NCI-H1930 (cell line): Measurements from ENCODE around the gene KCNQ1.

Experiments
- DNase-seq, 2 experiments: peaks; one replicate each; lab custom pipeline; 2025; lab: John Stamatoyannopoulos, UW

KCNQ1 gene

DNA sequence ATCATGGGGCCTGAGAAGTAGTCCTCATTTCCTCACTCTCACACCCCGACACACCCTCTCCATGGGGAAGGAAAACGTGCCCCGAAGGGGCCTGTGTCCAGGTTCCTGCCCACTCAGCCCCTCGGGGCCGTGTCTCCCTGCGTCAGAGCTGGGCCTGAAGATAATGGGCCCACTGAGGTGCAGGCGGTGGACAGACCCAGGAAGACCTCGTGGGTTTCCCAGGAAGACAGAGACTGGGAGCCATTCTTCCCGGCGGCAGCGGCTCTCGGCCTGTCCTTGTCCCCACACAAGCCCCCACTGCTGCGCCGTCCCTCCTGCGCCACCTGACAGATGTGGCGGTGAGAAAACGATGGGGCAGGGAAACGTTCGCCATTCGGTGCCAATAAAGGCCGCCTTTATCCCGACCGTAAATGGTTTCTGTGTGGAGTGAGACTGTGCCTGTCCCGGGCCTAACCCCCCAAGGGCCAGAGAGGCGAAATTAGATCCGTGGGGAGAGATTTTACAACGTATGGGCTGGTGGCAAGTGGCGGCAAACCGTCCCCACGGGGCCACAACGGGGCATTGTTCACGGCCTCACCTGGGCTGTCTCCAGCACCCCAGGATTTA lies 351.8 kb downstream of the KCNQ1 start:
- no peak for DNase-seq

DNA sequence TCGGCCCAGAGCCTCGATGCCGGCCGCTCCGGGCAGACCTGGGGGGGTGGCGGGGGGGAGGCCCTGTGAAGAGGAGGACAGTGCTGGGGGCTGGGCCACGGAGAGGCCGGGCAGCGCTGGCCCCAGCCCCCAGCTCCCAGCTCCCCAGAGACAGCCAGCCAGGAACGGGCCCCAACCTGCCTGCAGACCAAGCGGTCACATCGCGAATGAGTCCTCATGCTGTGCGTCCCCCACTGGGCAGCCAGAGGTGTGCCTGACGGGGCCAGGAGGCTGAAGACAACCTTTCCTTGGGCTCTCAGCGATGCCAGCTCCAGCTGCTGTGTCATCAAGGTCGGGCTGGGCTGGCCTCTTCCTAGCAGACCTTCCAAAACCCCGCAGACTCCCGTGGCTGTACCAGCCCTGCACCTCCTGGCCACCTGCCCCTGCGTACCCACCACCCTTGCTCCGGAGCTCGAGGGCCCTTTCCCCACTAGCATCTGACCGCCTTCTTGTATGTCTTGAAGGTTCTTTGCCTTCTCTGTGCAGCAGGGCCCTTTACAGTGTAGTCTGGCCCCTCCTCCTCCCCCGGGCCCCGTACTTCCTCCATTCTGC lies 352.4 kb downstream of the KCNQ1 start:
- DNase-seq, result no peak

DNA sequence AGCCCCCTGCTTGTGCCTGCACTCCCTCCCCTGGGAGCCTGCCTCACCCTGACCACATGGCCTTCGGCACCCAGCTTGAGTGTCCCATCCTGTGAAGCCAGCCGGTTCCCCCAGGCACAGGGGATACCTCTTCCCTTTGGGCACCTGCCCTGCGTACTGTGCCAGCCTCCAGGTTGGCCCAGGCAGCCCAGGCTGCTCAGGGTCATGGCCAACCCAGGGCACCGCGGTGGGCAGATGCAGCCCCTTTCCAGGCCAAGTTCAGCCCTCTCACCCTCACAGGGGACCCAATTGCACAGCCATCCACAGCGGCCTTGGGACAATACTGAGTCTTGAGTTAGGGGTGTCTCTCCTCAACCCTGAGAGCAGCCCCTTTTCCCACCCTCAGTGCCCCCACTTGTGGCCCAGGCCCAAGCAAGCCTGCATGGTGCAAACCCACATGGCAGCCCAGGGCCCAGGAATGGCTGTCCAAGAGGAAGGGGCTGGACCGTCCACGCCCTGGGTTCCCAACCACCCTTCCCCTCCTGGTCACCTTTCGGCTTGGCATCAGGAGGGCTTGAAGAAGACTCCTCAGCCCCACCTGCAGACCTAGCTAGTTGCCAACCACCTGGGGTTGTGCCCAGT lies 353.0 kb downstream of the KCNQ1 start:
- DNase-seq, result no peak

DNA sequence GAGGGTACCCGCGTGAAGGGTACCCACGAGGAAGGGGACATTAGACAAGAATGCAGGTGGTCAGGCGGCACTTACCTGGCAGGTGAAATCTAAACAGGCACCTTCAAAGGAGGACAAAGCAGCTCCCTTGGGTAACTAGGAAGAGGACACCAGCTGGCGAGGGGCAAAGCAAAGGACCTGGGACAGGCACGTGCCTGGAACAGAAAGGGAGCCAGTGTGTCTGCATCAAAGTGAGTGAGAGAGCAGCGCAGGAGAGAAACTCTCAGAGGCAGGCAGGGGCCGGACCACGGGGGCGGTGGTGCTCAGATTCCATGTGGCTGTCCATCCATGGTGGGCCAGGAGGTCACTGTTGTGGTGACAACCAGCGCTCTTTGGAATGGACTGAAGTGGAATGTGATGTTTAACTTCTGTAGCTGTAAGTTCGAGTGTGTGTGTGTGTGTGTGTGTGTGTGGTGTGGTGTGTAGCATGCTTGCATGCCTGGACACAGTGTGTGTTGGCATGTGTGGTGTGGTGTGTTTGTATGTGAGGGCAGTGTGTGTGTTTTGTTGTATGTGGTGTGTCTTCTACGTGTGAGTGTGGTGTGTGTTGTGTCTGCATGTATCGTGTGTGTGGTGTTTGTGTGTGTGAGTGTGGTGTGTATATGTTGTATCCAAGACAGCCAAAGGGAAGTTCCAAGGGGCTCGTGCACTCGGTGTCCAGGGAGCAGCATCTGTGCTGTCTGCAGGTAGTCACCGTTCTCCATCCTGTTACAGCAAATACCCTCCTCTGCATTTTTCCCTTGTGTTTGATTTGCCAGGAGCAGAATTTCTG lies 354.3 kb downstream of the KCNQ1 start:
- DNase-seq, result no peak

DNA sequence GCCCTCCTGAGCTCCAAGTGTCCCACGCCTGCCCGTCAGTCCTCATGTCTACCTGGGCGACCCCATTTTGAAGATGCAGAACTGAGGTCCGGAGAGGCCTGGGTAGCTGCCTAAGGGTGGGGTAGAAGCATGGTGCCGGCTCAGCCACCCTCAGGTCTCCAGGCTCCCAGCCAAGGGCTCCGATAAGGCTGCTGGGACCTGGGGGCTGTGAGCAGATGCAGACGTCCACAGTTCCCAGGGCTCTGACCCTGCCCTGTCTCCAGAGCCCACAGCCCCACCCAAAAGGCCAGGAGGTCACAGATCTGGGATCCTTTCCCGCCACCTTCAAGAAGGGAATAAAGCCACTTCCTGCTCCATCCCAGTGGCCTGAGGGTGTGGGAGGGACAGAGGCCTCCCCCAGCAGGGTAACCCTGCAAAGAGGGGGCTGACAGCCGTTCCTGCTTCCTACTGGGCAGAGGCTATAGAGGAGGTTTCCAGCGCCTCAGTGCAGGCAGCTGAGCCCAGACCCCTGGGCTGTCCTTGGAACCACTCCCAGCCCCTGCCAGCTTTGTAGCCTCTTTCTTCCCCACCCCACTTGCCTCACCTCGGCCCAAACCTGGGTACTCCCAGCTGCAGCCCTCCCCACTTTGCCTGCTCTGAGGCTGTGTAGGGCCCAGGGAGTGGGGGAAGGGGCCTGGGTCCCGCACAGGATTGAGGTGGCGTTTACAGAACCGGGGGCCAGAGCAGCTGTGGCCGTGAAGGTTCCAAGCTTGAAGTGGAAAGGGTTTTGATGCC lies 355.3 kb downstream of the KCNQ1 start:
- DNase-seq, result no peak

DNA sequence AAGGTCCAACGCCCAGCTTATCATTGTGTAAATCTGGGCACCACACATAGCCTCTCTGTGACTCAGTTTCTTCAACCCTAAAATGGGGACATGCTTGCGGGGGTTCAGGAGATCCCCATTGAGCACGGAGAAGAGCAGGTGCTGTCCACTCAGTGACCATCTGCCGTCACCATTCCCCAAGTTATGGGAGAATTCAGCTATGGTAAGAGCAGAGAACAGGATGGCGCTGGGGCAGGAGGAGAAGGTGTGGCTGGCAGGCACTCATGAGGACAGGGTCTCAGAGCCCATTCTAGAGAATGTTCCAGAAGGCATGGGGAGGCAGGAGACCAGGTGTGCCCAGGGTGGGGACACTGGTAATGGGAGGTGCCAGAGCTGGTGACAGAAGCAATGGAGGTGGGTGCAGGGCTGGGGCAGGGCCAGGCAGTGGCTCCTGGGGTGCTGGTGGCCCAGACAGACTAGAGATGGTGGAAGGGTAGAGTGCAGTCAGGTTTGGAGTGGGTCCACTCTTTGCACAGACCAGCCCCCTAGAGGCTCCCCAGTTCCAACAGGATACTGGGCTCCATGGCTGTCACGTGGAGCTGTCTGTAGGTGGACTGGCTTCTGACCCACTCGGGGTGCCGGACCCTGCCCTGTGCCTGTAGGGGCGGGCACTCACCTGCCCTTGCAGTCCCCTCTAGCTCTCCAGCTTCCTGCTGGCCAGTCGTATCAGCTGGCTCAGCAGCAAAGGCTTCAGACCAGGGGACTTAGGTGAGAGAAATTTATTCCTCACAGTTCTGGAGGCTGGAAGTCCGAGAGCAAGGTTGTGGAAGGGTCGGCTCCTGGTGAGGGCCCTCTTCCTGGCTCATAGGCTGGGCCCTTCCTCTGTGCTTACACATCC lies 356.1 kb downstream of the KCNQ1 start:
- DNase-seq, result no peak

DNA sequence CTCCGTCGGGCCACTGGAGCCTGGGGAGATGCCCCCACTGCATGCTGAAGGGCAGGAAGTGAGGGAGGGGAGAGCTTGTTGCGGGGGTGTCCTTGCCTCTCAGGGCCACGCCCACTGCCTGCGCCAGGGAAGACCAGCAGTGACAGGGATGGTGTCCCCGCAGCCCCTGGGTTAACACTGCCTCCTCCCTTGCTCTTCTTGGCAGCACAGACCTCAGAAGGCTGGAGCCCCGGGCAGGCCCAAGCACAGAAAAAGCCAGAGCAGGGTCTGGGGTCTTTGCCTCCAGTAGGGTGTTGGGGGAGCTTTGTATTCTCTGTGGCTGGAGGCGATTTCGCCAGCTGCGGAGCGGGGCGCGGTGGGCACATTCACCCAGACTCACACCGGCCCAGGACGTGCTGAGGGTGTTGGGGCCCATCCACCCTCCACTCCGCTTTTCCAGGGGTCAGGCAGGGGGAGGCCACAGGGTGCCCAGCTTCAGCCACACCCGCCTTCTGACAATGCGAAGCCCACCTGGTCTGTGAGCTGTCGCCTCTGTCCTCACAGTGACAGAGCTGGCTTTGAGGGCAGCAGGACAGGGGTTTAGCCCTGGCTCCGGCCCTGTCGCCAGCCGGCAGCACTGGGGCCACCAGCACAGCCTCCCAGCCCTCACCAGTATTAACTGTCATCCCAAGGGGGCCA lies 357.0 kb downstream of the KCNQ1 start:
- DNase-seq, result no peak

DNA sequence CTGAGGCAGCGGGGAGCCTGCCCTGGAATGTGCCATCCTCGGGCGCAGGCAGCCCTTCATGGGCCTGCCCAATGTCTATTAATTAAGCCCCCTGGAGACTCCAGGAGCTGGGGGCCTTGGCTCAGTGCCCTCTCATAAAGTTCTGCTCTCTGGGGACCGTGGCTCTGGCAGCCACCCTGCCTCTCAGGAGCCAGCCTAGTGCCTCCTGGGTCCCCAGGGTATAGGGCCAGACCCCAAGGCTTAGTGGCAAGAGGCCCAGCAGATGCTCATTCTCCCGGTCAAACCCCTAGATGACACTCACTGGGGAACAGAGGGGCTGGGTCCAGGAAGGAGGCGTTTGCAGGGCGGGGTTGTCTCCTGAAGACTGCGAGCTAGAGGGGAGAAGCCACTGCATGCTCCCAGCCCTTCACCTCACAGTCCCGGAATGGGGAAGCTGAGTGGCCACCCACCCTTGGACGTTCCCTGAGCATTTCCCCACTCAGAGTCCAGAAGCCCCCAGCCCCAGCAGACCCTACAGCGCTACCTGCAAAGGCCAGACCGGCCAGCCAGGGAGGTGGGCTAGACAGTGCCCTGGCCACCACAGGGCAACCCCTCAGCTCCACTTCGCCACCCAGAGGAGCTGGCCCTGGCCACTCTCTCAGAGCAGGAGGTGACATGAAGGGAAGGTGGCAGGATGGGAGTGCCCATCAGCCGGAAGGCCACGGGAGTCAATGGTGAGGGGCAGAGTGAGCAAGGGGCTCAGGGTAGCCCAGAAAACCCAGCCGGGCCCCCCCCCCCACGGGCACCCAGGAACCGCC lies 357.8 kb downstream of the KCNQ1 start:
- no peak for DNase-seq

DNA sequence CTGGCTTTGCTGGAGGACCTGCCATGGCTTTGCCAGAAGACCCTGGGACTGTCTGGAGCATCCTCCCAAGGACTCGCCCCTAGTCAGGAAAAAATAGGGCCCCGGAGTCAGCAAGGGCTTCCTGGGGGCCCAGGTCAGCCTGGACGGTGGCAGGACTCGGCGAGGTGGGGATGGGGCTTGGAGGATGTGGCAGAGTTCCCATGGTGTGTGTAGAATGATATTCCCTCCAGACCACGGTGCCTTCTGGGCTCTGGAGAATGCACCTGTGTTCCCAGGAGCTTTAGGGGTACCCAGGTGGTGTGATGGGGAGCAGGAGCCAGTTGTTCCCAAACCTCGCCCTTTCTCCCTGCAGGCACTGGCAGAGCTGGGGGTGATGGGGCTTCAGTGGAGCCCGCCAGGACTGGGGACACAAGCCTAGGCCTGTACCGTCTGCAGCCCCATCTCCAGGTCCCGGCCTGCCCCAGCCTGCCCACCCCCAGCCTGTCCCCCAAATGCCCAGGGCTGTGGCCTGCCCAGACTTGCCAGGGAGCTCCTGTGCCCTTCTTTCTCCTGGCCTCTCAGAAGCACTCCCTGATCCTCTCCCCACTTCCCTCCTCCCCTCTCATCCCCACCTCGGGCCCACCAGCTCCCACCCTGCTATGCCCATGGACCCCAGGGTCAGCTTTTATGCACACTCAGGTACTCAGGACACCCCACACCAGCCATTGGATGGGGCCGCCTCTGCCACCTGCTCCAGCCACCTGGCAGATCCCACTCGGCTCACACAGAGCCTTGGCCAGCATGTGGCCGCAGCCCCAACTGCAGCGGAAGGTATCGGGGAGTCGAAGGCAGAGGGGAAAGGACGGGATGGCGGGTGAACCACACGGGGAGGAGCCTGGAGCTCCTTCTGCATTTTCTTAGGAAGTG lies 358.6 kb downstream of the KCNQ1 start:
- DNase-seq, result no peak

DNA sequence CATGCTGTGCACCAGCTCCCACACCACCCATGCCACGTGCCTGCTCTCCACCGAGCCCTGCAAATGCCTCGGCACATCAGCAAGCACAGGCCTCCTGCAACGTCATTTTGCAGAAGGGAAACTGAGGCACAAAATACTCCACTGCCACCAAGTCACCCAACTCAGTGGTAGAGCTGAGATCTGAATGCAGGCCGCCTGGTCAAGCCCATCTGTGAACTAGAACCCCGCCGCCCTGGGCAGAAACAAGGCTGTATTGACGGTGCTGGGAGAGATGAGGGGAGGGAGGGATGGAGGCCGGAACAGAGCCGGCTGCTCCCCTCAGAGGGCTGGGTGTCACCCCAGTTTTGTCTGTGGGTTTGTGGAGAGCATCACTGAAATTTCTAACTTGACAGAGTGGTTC lies 359.4 kb downstream of the KCNQ1 start:
- no peak for DNase-seq

DNA sequence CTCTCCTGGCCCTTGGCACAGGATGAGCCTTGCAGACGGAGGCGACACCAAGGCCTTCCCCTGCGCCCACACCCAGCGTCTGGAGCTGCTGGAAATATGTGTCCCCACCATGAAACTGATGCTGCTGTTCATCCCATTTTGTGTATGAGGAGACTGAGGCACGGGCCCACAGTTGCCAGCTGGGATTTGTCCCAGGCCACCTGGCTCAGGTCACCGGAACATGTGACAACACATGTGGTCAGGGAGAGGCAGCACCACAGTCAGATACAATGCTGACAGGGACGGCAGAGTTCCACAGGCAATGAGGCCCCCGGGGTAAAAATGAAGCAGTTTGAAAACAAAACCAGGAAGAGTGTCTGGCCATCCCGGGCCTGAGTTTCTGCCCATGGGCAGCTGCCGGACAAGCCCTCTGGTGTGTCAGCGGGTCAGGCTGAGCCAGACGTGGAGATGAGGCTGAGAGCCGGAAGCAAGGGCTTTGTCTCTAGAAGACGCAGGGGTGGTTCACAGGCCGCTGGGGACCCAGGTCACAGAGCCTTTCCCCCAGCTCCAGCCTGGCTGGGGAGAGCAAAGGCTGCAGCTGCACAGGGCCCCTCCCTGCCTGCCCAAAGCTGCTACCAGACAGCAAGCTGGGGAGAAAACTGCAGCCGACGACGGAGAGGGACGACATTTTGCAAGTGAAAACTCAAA lies 360.0 kb downstream of the KCNQ1 start:
- no peak for DNase-seq

DNA sequence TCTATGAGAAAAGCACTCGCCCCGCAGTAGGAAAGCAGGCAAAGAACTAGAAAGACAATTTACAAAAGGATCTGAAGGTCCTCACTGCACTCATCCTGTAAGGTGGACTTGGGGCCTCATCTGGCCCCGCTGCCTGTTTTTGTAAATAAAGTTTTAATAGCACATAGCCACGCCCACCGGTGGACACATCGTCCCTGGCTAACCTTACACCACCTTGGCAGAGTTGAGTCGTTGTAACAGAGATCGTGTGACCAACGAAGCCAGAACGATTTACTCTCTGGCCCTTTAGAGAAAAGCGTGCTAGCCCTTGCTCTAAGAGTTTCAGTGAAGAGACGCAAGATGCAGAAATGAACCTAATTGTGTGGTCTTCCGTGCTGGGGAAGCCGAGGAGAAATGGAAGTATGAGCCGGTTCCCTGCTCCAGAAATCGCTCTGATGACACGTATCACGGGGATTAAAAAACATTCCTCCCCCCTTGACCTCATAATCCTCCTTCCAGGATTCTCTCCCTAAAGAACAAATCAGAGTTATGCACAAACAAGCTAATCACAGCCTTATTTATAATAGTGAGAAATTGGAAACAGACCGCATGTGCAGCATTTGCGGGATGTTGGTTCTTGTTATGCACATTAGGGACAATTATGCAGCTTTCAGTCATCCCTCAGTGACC lies 360.7 kb downstream of the KCNQ1 start:
- no peak for DNase-seq

DNA sequence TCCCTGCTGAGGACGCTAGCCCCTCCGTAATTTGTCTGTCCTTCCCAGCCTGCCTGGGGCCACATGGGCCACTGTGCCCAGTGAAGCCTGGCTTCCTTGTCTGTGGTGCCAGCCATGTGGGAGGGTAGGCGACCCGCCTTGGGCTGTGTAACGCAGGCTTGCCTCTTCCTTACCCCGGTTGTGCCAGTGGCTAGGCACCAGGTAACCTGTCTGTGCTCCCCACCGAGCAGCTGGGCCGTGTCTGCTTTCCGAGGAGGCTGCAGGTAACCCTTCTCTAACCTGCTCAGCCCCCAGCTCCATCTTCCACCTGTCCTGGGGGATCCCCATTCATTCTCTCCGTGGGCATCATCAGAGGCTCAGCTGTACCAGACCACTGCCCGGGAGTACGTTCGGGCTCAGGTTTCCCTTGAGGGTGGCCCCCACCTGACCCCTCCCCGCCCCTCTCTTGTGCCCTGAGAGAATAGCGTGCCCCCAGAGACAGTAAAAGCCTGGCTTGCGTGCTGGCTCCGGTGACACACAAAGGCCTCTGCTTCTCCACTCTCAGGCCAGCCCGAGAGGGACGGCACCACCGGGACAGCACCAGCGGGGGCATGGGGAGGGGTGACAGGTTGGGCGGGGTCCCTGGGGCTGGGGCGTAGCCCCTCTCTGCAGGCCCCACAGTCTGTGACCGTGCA lies 361.7 kb downstream of the KCNQ1 start:
- no peak for DNase-seq

DNA sequence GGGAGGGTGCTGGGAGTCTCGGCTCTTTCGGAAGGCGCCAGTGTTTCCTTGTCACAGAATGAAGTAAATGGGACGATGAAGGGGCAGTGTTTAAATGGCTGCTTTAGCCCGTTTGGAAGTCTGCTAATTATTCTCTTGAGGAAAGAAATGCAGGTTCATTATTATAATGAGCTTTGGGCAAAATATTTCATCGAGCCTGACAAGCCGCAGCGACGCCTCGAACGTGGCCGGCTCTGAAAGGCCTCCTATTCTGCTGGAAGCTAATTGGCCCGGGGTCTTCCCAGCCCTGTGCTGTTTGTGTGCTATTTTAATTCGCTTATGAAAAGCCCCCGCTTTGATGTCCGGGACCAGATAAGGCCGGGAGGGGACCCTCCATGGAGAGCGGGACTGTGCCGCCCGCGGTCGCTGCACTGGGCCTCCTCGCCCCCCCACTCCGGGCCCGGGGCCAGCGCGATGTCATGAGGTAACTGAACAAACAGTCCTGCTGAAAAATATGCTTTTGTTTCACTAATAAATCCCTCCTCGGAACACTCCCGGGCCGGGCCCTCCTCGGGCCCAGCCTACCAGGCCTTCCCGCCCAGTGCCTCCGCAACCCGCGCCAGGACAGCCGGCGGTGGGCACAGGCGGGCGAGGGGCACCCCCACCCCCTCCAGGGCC lies 362.3 kb downstream of the KCNQ1 start:
- no peak for DNase-seq

DNA sequence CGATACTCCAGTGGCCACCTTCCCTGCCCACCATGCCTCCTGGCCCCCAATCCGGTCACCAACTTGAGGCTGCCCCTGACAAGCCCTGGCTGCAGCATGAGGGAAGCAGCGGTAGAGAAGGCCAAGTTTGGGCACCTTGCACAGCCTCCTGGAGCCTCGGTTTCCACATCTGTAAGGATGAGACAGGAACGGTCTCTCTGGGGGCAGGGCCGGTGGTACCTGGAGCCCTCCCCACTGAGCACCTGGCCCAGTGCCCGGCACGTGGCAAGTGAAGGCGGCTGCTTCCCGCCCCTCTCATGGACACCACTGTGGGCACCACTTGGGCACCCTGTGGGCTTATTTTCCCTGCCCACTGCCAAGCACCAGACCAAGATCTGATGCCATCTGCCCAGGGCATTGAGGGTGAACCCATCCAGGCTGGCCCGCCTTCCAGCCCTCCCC lies 363.0 kb downstream of the KCNQ1 start:
- DNase-seq, result no peak
